Ovary (tissue), 9 donors: ENCODE measurements around the gene IGFBP7. TPM values are rescaled to one million over a fixed set of nuclear protein-coding genes. Genes with fewer than 3 reads are reported as not detected.

Source experiments
- DNase-seq, 5 donors: peaks; one replicate each; pipeline ENCODE4 v3.0.0-alpha.2; 2019 to 2020
- H3K27ac ChIP-seq, 2 donors: fragments of 200-600 bp; one replicate each; pipeline versions ENCODE4 v1.5.1 to v1.8.0; 2019 to 2022
- H3K27me3 ChIP-seq: fragments of 200-600 bp; one replicate; pipeline ENCODE4 v1.8.0; 2022
- H3K36me3 ChIP-seq: fragments of 200-600 bp; sonication (generic); one replicate; pipeline ENCODE4 v1.5.1; 2019
- H3K4me1 ChIP-seq: one replicate; pipeline ENCODE4 v1.8.1; 2013; ENCODE audit warnings: mild to moderate bottlenecking, moderate library complexity; ENCODE audit not compliant: insufficient read depth
- H3K4me3 ChIP-seq: fragments of 200-600 bp; sonication (generic); one replicate; pipeline ENCODE4 v1.5.1; 2017
- H3K9me3 ChIP-seq, 2 donors: fragments of 200-600 bp in 1 of 2; sonication (generic) in 1 of 2; one replicate each; pipeline versions ENCODE4 v1.5.1 to v1.8.1; 2013 to 2019; ENCODE audit warnings: mild to moderate bottlenecking in 1 of 2, moderate library complexity in 1 of 2
- CTCF ChIP-seq, 3 donors: fragments of 450-650 bp in 2 of 3; fragments of 200-600 bp in 1 of 3; IDR thresholded peaks; one replicate each; pipeline versions ENCODE4 v1.5.1 to v1.8.0; 2016 to 2022; ENCODE audit warnings: antibody characterized with exemption in 3 of 3, mild to moderate bottlenecking in 1 of 3
- EP300 ChIP-seq: sonication (generic); formaldehyde crosslinking; IDR thresholded peaks from one replicate; pipeline ENCODE4 v1.6.1; 2017; ENCODE audit warnings: antibody characterized with exemption
- POLR2A ChIP-seq: fragments of 450-650 bp; IDR thresholded peaks from one replicate; pipeline ENCODE4 v1.6.1; 2017; ENCODE audit warnings: antibody characterized with exemption, mild to moderate bottlenecking, moderate library complexity
- WGBS, 3 donors: extraction: QIAGEN DNeasy Blood & Tissue Kit in 1 of 3; methylation state at CpG; one replicate each; pipeline versions ENCODE4 v1.1.5 to v1.1.7; 2013 to 2017; 5-methylcytosine and 5-hydroxymethylcytosine counted together
- intact Hi-C, 4 donors: fragments of 100-400 bp; cut with DNase I; formaldehyde crosslinking; loops; one replicate each; pipeline versions ENCODE4 v1.11.0 to v1.15.1; 2022 to 2023
- polyA plus RNA-seq, 2 donors: library from polyadenylated mRNA; stranded (reverse); fragments of 200-250 nt in 1 of 2; fragments of 350-450 nt in 1 of 2; fragmentation: Illumina TruSeq in 1 of 2; extraction: RNeasy Lipid Tissue Mini Kit (QIAGEN cat#74804) in 1 of 2; gene quantifications; one replicate each; pipeline ENCODE4 v1.2.3, GENCODE V29; 2013 to 2014
- total RNA-seq, 7 donors: library from RNA; depleted of rRNA in 2 of 7; stranded (reverse); fragments of >200 nt in 2 of 7; fragmentation: NEBNext Ultra II Directional in 3 of 7; extraction: Animal tissue kit (Norgen Biotek cat#: 25700) in 3 of 7; gene quantifications; one replicate each; pipeline versions ENCODE4 v1.1.0 to v1.2.4, GENCODE V29; 2016 to 2023
- donor health status: DM: no; HTN: no; CAD: no; lungs with moderate emphysema.
- donor health status: DM: no; HTN: no; CAD: no.
- donor health status: Bipolar disorder and iron deficiency.
- donor health status: DM: yes; HTN: yes; CAD: no.
- donor health status: DM: no; HTN: no; CAD: no.
- donor health status: DM: yes; HTN: yes; CAD: no.

Gene IGFBP7
- total and polyA plus RNA-seq, 9 donors: 96.8 to 4,468 (median 359) TPM

- no peak for DNase-seq
- Histone ChIP-seq H3K27me3 (no peaks in the 10 kb centered on the region), H3K4me3 (no peak overlapping the region), H3K4me1 (peaks cover 9% of the 10 kb centered on the region), H3K9me3 (no peaks in the 10 kb centered on the region), H3K27ac (no peak overlapping the region), H3K36me3 (no peaks in the 10 kb centered on the region)
- WGBS, 3 donors: 66 to 70% (median 68%) methylated on average over 4 of the region's 4 CpGs
- TF ChIP-seq CTCF (IDR thresholded peaks at IDR 0.05) (no peak), POLR2A (no peak), EP300 (no peak)
- intact Hi-C loops: no loop called here
Observed at GRCh38 chr4:57086031-57086723, 24.0 kb downstream of the IGFBP7 start.

- intact Hi-C loops: no loop called here
- no peaks in the 10 kb centered on the region for H3K9me3 ChIP-seq
- H3K36me3 ChIP-seq: no peaks in the 10 kb centered on the region
- H3K4me3 ChIP-seq: no peak overlapping the region
- H3K27ac ChIP-seq: no peak overlapping the region
- H3K27me3 ChIP-seq: no peaks in the 10 kb centered on the region
- H3K4me1 ChIP-seq: peaks cover 11% of the 10 kb centered on the region
- TF ChIP-seq POLR2A (no peak), EP300 (no peak), CTCF (IDR thresholded peaks at IDR 0.05) (no peak)
- WGBS, 3 donors: 77 to 90% (median 80%) methylated on average over 4 of the region's 4 CpGs
- no peak for DNase-seq
Observed at GRCh38 chr4:57085278-57085677, 24.9 kb downstream of the IGFBP7 start.

GRCh38 chr4:57084360-57084759 is 25.8 kb downstream of the IGFBP7 start:
- TF ChIP-seq EP300: no peak
- TF ChIP-seq POLR2A: no peak
- no peak for TF ChIP-seq CTCF (IDR thresholded peaks at IDR 0.05)

DNA sequence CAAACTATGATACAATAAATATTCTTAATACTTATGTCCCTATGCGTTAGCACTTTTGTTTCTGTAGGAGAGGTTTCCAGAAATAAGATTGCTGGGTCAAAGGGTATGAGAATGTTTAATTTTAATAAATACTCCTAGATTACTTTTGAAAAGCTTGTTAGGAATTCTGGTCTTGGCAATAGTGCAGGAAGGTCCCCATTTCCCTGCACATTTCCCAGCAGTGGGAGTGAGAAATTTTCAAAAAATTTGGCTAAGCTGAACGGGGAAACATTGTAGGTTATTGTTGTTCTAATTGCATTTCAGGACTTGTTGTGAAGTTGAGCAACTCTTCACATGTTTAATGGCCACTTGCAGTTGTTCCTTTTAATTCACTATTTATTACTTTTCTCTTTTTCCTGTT is 27.1 kb downstream of the IGFBP7 start:
- intact Hi-C loops: no loop called here
- TF ChIP-seq POLR2A (no peak), EP300 (no peak), CTCF (IDR thresholded peaks at IDR 0.05) (no peak)
- Histone ChIP-seq H3K9me3 (no peaks in the 10 kb centered on the region), H3K4me3 (no peak overlapping the region), H3K36me3 (no peaks in the 10 kb centered on the region), H3K27ac (no peak overlapping the region), H3K27me3 (no peaks in the 10 kb centered on the region), H3K4me1 (peaks cover 14% of the 10 kb centered on the region)
- WGBS, 3 donors: 2 to 4% (median 2%) methylated on average over 2 of the region's 2 CpGs
- DNase-seq: no peak

More at GRCh38 chr4:57084360-57084759, 25.8 kb downstream of the IGFBP7 start:
- 80 to 86% (median 85%) methylated on average over 2 of the region's 2 CpGs for WGBS, 3 donors
- no peak overlapping the region for H3K27ac ChIP-seq
- no peaks in the 10 kb centered on the region for H3K36me3 ChIP-seq
- no peaks in the 10 kb centered on the region for H3K9me3 ChIP-seq
- DNase-seq: no peak
- H3K4me1 ChIP-seq: peaks cover 11% of the 10 kb centered on the region
- no peaks in the 10 kb centered on the region for H3K27me3 ChIP-seq
- intact Hi-C loops: no loop called here
- H3K4me3 ChIP-seq: no peak overlapping the region
